HL-60/S4 treated with retinoic acid at 250 ng/mL for 4 days and 3 days (cell line): ENCODE data around the gene CLMN.

Experiments used
- in situ Hi-C: fragments of 300-500 bp; cut with MboI; formaldehyde crosslinking; loops from 2 replicates; pipeline ENCODE4 v1.7.0; 2022; ENCODE audit warnings: low sequenced_read_pairs

CLMN gene

GRCh38 chr14:95183082-95183481 lies 136.6 kb downstream of the CLMN start:
- in situ Hi-C loops = loop anchor here (25.0 kb wide), 1 partner anchor 496 kb away; no protein-coding TSS in a partner anchor

GRCh38 chr14:95182379-95182778 lies 137.3 kb downstream of the CLMN start:
- in situ Hi-C loops = loop anchor here (25.0 kb wide), 1 partner anchor 495 kb away; no protein-coding TSS in a partner anchor

- in situ Hi-C loops = loop anchor here (25.0 kb wide), 1 partner anchor 494 kb away; no protein-coding TSS in a partner anchor
Measured at GRCh38 chr14:95180966-95181741, 138.6 kb downstream of the CLMN start.

GRCh38 chr14:95175670-95176069 lies 144.0 kb downstream of the CLMN start:
- in situ Hi-C loops = loop anchor here (25.0 kb wide), 1 partner anchor 488 kb away; no protein-coding TSS in a partner anchor

- in situ Hi-C loops = no loop called here
Measured at GRCh38 chr14:95174184-95174792, 145.4 kb downstream of the CLMN start.

GRCh38 chr14:95173518-95173917 lies 146.2 kb downstream of the CLMN start:
- in situ Hi-C loops = no loop called here

- in situ Hi-C loops = no loop called here
Measured at GRCh38 chr14:95167177-95167576, 152.5 kb downstream of the CLMN start.

GRCh38 chr14:95165517-95165916 lies 154.2 kb downstream of the CLMN start:
- in situ Hi-C loops = no loop called here

- in situ Hi-C loops = no loop called here
Measured at GRCh38 chr14:95164506-95164905, 155.2 kb downstream of the CLMN start.

- in situ Hi-C loops = no loop called here
Measured at GRCh38 chr14:95163666-95164065, 156.0 kb downstream of the CLMN start.

GRCh38 chr14:95163132-95163531 lies 156.6 kb downstream of the CLMN start:
- in situ Hi-C loops = no loop called here

- in situ Hi-C loops = no loop called here
Measured at GRCh38 chr14:95162641-95163040, 157.1 kb downstream of the CLMN start.

- in situ Hi-C loops = no loop called here
Measured at GRCh38 chr14:95157327-95158189, 162.2 kb downstream of the CLMN start, which contains the start of gene DICER1. TSS of gene DICER1 (minus strand) at chr14:95157529. CDS start at chr14:95133458, 24,071 bp downstream.

GRCh38 chr14:95157048-95157326 lies 162.7 kb downstream of the CLMN start:
- in situ Hi-C loops = no loop called here

GRCh38 chr14:95156161-95157047 lies 163.3 kb downstream of the CLMN start:
- in situ Hi-C loops = no loop called here

- in situ Hi-C loops = no loop called here
Measured at GRCh38 chr14:95155045-95155444, 164.7 kb downstream of the CLMN start.

GRCh38 chr14:95153866-95154265 lies 165.8 kb downstream of the CLMN start:
- in situ Hi-C loops = no loop called here

GRCh38 chr14:95151561-95151960 lies 168.1 kb downstream of the CLMN start:
- in situ Hi-C loops = no loop called here

- in situ Hi-C loops = no loop called here
Measured at GRCh38 chr14:95150910-95151309, 168.8 kb downstream of the CLMN start.

GRCh38 chr14:95149441-95149840 lies 170.3 kb downstream of the CLMN start:
- in situ Hi-C loops = no loop called here
